ENCODE data around the gene RIN1. TPM values are rescaled to one million over a fixed set of nuclear protein-coding genes. Genes with fewer than 3 reads are reported as not detected.

RIN1 gene
- total RNA-seq, 4 donors from 2014 or later = 8.8 to 43.8 (median 14.4) TPM

GRCh38 chr11:66341502-66342126 lies 5.4 kb upstream of the RIN1 start:
- intact Hi-C loops (cut with DNase I; ENCODE audit: low total_unique reads) = no loop called here
- no peaks in the 10 kb centered on the region for H3K27me3 ChIP-seq
- H3K36me3 ChIP-seq = peaks cover 0 to 11% (median 5%) of the 10 kb centered on the region in 4 donors
- no peak overlapping the region for H3K4me3 ChIP-seq
- no peaks in the 10 kb centered on the region for H3K9me3 ChIP-seq
- H3K27ac ChIP-seq = no peak overlapping the region
- 90 to 94% methylated on average over 2 to 21 of the region's 21 CpGs for WGBS, 2 donors (ENCODE audit: low coverage in 1 of 2)
- DNase-seq = no peak
- peaks cover 27 to 37% (median 31%) of the 10 kb centered on the region in 4 donors for H3K4me1 ChIP-seq
- TF ChIP-seq EP300 (IDR thresholded peaks at IDR 0.05; ENCODE audit: low read depth) (no peak), POLR2A (IDR thresholded peaks at IDR 0.05) (no peak), POLR2AphosphoS5 (IDR thresholded peaks at IDR 0.05) (no peak)
- TF ChIP-seq, protein P1, sequence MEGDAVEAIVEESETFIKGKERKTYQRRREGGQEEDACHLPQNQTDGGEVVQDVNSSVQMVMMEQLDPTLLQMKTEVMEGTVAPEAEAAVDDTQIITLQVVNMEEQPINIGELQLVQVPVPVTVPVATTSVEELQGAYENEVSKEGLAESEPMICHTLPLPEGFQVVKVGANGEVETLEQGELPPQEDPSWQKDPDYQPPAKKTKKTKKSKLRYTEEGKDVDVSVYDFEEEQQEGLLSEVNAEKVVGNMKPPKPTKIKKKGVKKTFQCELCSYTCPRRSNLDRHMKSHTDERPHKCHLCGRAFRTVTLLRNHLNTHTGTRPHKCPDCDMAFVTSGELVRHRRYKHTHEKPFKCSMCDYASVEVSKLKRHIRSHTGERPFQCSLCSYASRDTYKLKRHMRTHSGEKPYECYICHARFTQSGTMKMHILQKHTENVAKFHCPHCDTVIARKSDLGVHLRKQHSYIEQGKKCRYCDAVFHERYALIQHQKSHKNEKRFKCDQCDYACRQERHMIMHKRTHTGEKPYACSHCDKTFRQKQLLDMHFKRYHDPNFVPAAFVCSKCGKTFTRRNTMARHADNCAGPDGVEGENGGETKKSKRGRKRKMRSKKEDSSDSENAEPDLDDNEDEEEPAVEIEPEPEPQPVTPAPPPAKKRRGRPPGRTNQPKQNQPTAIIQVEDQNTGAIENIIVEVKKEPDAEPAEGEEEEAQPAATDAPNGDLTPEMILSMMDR (IDR thresholded peaks at IDR 0.05) = no peak
- in situ Hi-C loops (cut with MboI; ENCODE audit: low pct_ligation_motif_present in 1 of 4, low pct_unique_long_range_greater_than_20kb in 1 of 4, low sequenced_read_pairs in 3 of 4) = no loop called here

- H3K27ac ChIP-seq = no peak overlapping the region
- H3K4me1 ChIP-seq = peaks cover 28 to 37% (median 31%) of the 10 kb centered on the region in 4 donors
- intact Hi-C loops (cut with DNase I; ENCODE audit: low total_unique reads) = no loop called here
- no peak for DNase-seq
- in situ Hi-C loops (cut with MboI; ENCODE audit: low pct_ligation_motif_present in 1 of 4, low pct_unique_long_range_greater_than_20kb in 1 of 4, low sequenced_read_pairs in 3 of 4) = no loop called here
- no peak overlapping the region for H3K4me3 ChIP-seq
- TF ChIP-seq, protein P1 (IDR thresholded peaks at IDR 0.05) = no peak
- TF ChIP-seq POLR2A (IDR thresholded peaks at IDR 0.05) (no peak), POLR2AphosphoS5 (IDR thresholded peaks at IDR 0.05) (no peak), EP300 (IDR thresholded peaks at IDR 0.05; ENCODE audit: low read depth) (no peak)
- no peaks in the 10 kb centered on the region for H3K9me3 ChIP-seq
- H3K36me3 ChIP-seq = peaks cover 0 to 11% (median 5%) of the 10 kb centered on the region in 4 donors
- WGBS, 2 donors (ENCODE audit: low coverage in 1 of 2) = 42 to 92% methylated on average over 2 to 25 of the region's 28 CpGs
- H3K27me3 ChIP-seq = no peaks in the 10 kb centered on the region
Observed at GRCh38 chr11:66340596-66341501, 4.6 kb upstream of the RIN1 start.

DNA sequence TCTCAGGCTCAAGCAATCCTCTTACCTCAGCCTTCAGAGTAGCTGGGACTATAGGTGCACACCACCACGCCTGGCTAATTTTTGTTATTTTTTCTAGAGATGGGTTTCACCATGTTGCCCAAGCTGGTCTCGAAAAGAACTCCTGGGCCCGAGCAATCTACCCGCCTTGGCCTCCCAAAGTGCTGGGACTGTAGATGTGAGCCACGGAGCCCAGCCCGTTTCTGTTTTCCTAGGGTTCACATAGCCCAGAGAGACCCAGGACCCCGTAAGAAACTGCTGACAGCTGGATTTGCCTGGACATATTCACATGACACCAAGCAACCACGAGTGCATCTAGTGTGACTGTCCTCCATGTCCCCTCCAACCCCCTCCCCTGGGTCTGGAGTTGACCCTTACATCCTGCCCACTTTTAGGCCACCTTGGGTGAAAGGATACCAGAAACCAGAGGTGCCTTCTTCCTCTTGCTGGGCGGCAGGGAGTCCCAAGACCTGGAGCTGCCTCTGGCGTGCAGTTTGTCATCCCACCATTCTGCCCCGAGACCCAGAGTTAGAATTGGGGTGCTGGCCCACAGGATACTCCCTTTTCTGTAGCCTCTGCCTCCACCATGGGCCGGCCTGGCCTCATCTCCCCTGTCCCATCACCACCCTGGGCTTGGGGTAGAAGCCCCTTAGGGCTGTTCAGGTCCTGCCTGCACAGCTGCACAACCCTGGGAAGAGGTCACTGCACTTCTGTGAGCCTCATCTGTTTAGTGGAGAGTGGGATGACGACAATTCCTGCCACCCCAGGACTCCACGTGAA lies 3.7 kb upstream of the RIN1 start:
- TF ChIP-seq POLR2AphosphoS5 (IDR thresholded peaks at IDR 0.05) (no peak), EP300 (IDR thresholded peaks at IDR 0.05; ENCODE audit: low read depth) (no peak)
- TF ChIP-seq, protein P1 (IDR thresholded peaks at IDR 0.05) = no peak
- H3K27ac ChIP-seq = no peak overlapping the region
- H3K4me1 ChIP-seq = peaks cover 22 to 39% (median 32%) of the 10 kb centered on the region in 4 donors
- H3K4me3 ChIP-seq = no peak overlapping the region
- WGBS, 2 donors (ENCODE audit: low coverage in 1 of 2) = 78 to 80% methylated on average over 3 to 14 of the region's 14 CpGs
- no peaks in the 10 kb centered on the region for H3K27me3 ChIP-seq
- H3K9me3 ChIP-seq = no peaks in the 10 kb centered on the region
- in situ Hi-C loops (cut with MboI; ENCODE audit: low pct_ligation_motif_present in 1 of 4, low pct_unique_long_range_greater_than_20kb in 1 of 4, low sequenced_read_pairs in 3 of 4) (no loop called here), intact Hi-C loops (cut with DNase I; ENCODE audit: low total_unique reads) (no loop called here)
- H3K36me3 ChIP-seq = peaks cover 0 to 11% (median 5%) of the 10 kb centered on the region in 4 donors
- DNase-seq = no peak

Data from transverse colon (tissue), 4 donors.